ES-I3 (cell line): ENCODE results near the gene SERPINA3.
"Not testable (repeated sequence)": the region's sequence is repeated elsewhere in the genome, so short reads cannot be mapped to it uniquely, and the experiment has no call there.

Source experiments
- H3K36me3 ChIP-seq: 2 replicates; pipeline ENCODE4 v1.6.1; 2013; ENCODE audit warnings: mild to moderate bottlenecking, low read length, control low read depth, moderate library complexity; ENCODE audit not compliant: insufficient read depth
- H3K4me1 ChIP-seq: 2 replicates; pipeline ENCODE4 v1.6.1; 2013; ENCODE audit warnings: mild to moderate bottlenecking, control low read depth, low read length; ENCODE audit not compliant: insufficient read depth
- H3K9ac ChIP-seq: 2 replicates; pipeline ENCODE4 v1.6.1; 2013; ENCODE audit warnings: low read depth, mild to moderate bottlenecking, low read length, moderate library complexity
- H3K9me3 ChIP-seq: 2 replicates; pipeline ENCODE4 v1.6.1; 2013; ENCODE audit warnings: mild to moderate bottlenecking, low read length, moderate library complexity; ENCODE audit not compliant: control insufficient read depth, insufficient read depth

The SERPINA3 gene

DNA sequence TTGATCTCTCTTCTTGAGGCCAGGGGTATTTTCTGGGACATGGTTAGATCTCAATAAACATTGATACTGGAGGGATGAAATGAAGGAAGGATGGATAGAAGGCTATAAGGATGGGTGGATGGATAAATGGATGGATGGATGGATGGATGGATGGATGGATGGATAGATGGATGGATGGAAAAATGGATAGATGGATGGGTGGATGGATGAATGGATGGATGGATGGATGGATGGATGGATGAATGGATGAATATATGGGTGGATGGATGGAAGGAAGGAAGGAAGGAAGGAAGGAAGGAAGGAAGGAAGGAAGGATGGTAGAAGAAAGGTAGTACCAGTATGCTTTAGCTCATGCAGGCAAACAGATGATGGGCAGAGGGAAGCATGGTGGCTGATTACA is 34.7 kb upstream of the SERPINA3 start:
- H3K9me3 ChIP-seq, H3K36me3 ChIP-seq, H3K4me1 ChIP-seq, H3K9ac ChIP-seq: not testable (repeated sequence)

DNA sequence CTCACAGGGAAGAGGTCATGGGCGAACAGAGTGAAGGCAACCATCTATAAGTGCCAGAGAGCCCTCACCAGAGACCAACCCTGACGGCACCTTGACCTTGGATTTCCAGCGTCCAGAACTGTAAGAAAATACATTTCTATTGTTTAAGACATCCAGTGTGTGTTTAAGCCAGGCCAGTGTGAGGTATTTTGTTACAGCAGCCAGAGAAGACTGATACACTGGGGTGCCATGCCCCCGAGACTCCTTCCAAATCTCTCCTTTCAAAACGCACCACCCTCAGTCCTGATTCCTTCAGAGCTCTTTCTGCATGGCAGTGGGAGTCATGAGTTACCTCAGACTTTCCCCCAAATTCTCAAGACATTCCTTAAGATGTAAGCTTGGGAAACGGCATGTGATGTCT is 33.5 kb upstream of the SERPINA3 start:
- Histone ChIP-seq H3K36me3 (no peaks in the 10 kb centered on the region; the same call in 1 of the 2 replicates), H3K9ac (no peak overlapping the region), H3K4me1 (no peaks in the 10 kb centered on the region; the same call in 1 of the 2 replicates), H3K9me3 (no peaks in the 10 kb centered on the region)

DNA sequence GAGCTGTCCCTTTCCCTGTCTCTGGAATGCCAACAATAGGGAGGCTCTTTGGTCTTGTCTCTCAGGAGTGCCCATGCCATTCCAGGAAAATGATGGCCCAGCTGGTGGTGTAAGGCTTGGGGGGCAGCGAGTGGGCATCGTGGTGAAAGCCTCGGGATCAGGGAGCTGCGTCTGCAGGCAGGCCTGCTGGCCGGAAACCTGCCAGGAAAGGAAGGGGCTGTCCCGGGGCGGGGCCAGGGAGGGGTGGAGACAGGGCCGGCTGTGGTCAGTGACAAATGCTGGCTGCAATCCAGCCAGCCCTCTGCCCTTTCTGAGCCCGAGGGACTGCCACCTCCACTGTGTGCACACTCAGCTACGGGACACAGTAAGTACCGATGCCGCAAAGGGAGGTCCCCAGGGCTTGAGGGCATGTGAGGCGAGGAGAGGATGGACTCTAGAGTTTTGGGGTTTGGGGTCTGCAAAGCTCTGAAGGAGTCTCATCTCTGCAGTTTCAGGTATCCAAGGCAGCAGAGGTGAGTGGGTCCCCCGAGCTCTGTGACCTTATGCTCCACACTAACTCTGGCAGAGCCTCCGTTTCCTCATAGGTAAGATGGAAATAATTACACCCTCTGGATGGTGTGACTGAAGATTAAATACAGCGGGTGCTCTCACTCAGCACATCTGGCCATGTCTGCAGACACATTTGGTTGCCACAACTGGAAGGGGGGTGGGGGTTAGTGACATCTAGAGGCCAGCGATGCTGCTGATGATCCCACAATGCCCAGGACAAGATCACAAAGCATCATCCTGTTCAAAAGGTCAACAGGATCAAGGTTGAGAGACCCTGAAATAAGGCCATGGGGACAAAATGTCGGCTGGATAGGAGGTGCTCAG is 30.8 kb upstream of the SERPINA3 start, which contains the start of gene SERPINA5:
Gene SERPINA5, plus strand, starts transcription at position 300 of the 873 bp plus-strand sequence. CDS start 5,937 bp downstream, outside the sequence.
- H3K36me3 ChIP-seq, result no peaks in the 10 kb centered on the region; the same call in 1 of the 2 replicates
- H3K9ac ChIP-seq, result no peak within 1 kb of the TSS
- no peaks in the 10 kb centered on the region for H3K9me3 ChIP-seq
- H3K4me1 ChIP-seq, result no peaks in the 10 kb centered on the region; the same call in 1 of the 2 replicates

DNA sequence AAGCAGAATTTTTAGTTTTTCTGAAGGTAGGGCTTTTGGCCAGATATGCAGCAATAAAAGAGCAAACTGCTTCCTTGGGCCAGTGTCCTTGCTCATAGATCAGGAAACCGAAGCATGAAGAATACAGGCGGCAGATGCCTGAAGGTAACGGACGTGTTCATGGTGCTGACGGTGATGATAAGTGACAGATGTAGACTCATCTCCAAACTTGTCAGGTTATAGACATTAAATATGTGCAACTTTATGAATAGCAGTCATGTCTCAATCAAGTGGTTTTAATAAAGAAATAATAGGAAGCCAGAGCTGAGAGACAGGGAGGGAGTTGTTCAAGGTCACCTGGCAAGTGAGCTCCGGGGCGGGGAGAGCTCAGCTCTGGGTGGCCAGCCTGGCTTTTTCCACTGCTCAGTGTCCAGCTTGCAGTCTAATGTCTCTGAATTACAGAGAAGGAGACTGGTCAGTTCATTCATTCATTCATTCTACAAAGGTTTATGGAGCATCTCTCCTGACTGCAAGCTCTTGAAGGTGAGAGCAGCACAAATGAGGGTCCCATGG is 29.9 kb upstream of the SERPINA3 start:
- no peaks in the 10 kb centered on the region for H3K9me3 ChIP-seq
- H3K9ac ChIP-seq, result no peak overlapping the region
- no peaks in the 10 kb centered on the region; the same call in 1 of the 2 replicates for H3K4me1 ChIP-seq
- no peaks in the 10 kb centered on the region; the same call in 1 of the 2 replicates for H3K36me3 ChIP-seq

DNA sequence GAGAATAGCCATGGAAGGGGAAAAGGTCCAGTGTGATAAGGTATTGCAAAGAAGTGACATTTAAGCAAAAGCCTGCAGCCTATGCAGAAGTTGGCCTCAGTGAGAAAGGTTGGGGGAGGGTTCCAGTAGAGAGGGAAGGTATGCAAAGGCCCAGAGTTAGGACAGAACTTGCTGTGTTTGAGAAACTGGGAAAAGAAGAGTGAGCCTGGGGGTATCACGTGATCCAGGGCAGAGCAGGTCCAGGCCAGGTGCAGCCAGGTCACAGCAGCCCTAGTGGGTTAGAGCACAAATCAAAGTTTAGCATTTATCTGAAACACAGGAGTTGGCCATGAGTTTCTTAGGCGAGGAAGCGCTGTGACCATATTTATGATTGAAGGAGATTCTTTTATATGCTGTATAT is 29.3 kb upstream of the SERPINA3 start:
- Histone ChIP-seq H3K4me1 (no peaks in the 10 kb centered on the region; the same call in 1 of the 2 replicates), H3K36me3 (no peaks in the 10 kb centered on the region; the same call in 1 of the 2 replicates), H3K9me3 (no peaks in the 10 kb centered on the region), H3K9ac (no peak overlapping the region)

DNA sequence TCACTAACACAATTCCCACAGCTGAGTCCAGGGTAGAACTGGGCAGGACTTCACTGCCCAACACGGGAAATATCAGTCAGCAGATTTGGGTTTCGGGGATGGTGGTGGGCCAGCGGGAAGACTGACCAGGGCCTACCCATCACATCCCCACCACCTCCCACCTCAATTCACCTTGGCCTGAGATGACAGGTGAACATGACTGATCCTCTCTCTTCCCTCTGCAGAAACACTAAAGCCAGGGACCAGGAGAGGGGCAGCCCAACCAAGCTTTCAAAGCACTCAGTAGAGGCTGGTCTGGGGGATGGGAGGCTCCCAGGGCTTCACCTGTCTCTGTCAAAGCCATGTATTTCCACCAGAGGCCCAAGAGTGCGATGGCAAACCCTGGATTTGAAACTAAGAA is 28.6 kb upstream of the SERPINA3 start:
- no peaks in the 10 kb centered on the region for H3K9me3 ChIP-seq
- no peaks in the 10 kb centered on the region; the same call in 1 of the 2 replicates for H3K36me3 ChIP-seq
- H3K9ac ChIP-seq, result no peak overlapping the region
- H3K4me1 ChIP-seq, result no peaks in the 10 kb centered on the region; the same call in 1 of the 2 replicates

DNA sequence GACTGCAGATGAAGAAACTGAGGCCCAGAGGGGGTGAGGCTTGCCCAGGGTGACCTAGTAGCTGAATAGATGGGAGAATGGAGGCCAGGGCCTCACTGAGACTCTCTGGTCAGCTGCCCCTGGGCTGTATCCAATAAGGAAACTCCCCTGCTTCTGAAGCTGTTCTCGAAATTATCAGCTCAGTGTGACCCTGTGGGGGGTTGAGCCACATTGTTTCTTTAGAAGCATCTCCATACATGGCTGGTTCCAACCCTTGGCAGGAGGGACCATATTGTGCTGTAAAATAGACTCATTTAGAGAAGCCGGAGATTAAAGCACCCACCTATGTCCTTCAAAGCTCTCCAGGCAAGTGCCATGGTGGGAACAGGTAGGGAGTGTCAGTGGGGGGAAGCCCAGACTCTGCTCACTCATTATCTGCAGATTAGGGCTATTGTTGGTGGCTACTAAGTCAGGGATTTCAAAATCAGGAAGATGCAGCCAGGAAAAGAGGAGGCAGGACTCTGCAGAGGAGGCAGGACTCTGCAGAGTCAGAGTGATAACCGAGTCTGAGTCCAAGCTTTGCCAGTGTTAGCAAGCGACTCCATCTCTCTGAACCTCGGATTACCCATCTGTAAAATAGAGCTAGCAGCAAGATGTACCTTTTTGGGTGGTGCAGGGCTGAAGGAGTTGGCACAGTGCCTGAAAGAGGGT is 27.5 kb upstream of the SERPINA3 start:
- no peak overlapping the region for H3K9ac ChIP-seq
- H3K9me3 ChIP-seq, result no peaks in the 10 kb centered on the region
- no peaks in the 10 kb centered on the region for H3K36me3 ChIP-seq
- no peaks in the 10 kb centered on the region; the same call in 1 of the 2 replicates for H3K4me1 ChIP-seq

DNA sequence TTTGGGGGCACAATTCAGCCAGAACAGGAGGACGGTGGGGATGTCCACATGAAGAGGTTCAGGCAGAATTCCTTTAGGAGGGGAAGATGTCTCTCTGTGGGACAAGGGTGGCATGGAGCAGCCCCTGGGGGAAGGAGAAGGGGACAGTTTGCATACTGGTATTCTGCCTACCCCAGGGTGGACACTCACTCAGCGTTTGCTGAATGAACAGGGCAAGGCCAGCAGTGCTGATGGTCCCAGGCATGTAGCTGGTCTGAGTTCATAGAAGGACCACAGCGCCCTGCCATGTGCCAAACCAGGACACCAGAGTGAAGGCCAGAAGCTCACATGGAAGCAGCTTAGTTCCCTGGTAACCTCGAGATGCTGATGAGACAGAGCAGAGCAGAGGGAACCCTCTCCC is 25.6 kb upstream of the SERPINA3 start:
- H3K9ac ChIP-seq, result no peak overlapping the region
- H3K9me3 ChIP-seq, result no peaks in the 10 kb centered on the region
- H3K4me1 ChIP-seq, result no peaks in the 10 kb centered on the region; the same call in 1 of the 2 replicates
- no peaks in the 10 kb centered on the region for H3K36me3 ChIP-seq

DNA sequence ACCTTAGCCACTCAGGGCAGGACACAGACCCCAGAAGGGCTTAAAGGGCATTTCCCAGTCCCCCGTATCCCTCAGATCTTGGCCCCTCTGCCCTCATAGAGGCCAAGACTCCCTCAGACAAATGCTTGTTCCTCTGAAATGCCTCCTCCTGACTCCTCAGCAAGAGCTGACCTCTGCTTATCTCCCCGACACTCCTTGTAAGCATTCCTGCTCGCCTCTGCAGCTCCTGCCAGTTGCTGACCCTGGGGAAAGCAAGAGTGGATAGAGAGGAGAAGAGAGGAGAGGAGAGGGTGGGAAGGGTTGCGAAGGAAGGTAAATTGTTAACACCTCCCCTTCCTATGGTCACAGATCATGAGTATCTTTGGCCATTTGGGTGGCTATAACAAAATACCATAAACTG is 23.9 kb upstream of the SERPINA3 start:
- H3K9ac ChIP-seq, result no peak overlapping the region
- no peaks in the 10 kb centered on the region for H3K36me3 ChIP-seq
- H3K4me1 ChIP-seq, result no peaks in the 10 kb centered on the region
- no peaks in the 10 kb centered on the region for H3K9me3 ChIP-seq

DNA sequence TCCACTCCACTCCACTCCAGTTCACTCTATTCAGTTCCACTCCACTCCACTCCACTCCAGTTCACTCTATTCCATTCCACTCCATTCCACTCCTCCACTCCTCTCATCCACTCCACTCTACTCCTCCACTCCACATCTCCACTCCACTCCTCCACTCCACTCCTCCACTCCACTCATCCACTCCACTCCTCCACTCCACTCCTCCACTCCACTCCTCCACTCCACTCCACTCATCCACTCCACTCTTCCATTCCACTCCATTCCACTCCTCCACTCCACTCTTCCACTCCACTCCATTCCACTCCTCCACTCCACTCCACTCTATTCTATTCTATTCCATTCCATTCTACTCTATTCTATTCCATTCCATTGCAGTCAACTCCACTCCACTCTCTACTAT is 21.1 kb upstream of the SERPINA3 start:
- no peak overlapping the region for H3K9ac ChIP-seq
- H3K9me3 ChIP-seq, result no peaks in the 10 kb centered on the region
- H3K4me1 ChIP-seq, result no peaks in the 10 kb centered on the region
- no peaks in the 10 kb centered on the region for H3K36me3 ChIP-seq

DNA sequence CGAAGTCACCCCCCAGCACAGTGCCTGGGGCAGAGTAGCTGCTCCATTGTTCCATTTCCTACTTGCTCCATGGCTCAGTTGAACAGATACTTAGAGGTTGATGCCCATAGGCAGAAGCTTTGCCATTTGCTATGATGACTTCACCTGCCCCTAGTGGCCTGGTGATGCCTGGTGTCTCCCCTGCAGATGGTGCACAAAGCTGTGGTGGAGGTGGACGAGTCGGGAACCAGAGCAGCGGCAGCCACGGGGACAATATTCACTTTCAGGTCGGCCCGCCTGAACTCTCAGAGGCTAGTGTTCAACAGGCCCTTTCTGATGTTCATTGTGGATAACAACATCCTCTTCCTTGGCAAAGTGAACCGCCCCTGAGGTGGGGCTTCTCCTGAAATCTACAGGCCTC is 20.3 kb upstream of the SERPINA3 start:
- H3K9ac ChIP-seq, result no peak overlapping the region
- no peaks in the 10 kb centered on the region for H3K36me3 ChIP-seq
- no peaks in the 10 kb centered on the region for H3K4me1 ChIP-seq
- no peaks in the 10 kb centered on the region for H3K9me3 ChIP-seq

DNA sequence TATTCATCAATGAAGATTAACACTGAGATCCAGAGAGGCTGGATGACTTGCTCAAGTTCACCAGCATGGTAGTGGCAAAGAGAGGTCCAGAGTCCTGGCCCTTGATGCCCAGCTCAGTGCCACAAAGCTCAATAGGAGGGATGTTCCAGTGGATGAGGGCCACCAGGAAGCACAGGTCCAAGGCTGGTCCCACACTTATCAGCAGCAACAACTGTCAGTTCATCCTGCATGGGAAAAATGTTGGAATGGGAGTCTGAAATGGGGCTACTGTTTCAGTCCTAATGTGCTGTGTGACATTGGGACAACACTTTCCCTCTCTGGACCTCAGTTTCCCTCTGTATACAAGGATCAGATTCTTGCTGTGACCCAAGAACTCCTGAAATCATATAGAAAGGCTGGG is 19.7 kb upstream of the SERPINA3 start:
- no peaks in the 10 kb centered on the region for H3K36me3 ChIP-seq
- no peaks in the 10 kb centered on the region for H3K4me1 ChIP-seq
- no peaks in the 10 kb centered on the region for H3K9me3 ChIP-seq
- H3K9ac ChIP-seq, result no peak overlapping the region

DNA sequence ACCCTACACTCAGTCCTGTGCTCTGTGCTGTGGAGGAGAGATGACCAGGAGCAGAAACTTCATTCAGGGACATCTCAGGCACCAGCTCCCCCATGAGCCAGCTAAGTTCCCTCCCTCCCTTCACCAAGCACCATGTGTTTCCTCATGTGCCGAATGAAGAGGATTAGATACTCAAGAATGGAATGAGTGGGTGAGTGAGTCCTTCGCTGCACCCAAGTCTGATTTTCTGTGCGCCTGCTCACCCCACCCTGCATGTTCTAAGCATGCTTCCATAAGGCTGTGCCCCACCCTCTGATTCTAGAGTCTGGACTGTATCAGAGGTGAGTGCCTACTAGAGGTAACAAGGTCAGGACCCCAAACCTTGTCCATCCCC is 18.8 kb upstream of the SERPINA3 start:
- H3K9ac ChIP-seq, result no peak overlapping the region
- H3K9me3 ChIP-seq, result no peaks in the 10 kb centered on the region
- no peaks in the 10 kb centered on the region for H3K36me3 ChIP-seq
- no peaks in the 10 kb centered on the region for H3K4me1 ChIP-seq

DNA sequence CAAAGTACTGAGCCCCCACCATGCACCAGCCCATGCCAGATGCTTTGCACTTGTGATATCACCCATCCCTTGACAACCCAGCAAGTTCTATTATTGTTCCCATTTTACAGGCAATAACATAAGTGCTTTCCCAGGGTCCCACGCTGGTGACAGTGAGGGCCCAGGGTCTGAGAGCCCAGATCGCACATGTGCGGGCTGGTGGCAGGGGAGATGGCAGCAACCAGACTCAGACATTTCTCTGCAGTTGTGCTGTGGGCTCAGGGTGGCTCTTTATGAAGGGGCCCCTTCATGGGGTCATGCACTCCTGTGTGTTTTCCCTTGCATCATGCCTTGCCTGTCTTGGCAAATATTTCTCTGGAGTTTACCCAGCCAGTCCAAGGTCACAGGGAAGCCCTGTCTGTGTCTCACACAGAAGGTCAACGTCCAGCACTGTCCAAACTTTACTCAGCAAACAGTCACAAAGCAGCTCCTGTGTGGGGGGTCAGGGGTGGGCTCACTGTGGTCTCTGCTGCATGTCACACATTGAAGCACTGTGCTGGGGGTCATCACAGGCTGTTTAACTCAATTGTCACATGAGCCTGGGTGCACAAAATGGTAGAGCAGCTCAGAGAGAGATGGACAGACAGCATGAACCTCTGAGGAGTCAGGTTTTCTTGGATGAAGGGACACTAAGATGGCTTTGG is 18.3 kb upstream of the SERPINA3 start:
- Histone ChIP-seq H3K36me3 (no peaks in the 10 kb centered on the region), H3K9me3 (no peaks in the 10 kb centered on the region), H3K9ac (no peak overlapping the region), H3K4me1 (peaks cover 5% of the 10 kb centered on the region)
